OCI-M2 (cell line): ENCODE results near the gene OVOL3.

Source experiments
- DNase-seq: peaks from one replicate; lab custom pipeline; 2025; ENCODE audit not compliant: unreplicated experiment; lab: John Stamatoyannopoulos, UW

OVOL3 gene

GRCh38 chr19:36099166-36099785, 11.7 kb upstream of the OVOL3 start:
- DNase-seq, result no peak

DNA sequence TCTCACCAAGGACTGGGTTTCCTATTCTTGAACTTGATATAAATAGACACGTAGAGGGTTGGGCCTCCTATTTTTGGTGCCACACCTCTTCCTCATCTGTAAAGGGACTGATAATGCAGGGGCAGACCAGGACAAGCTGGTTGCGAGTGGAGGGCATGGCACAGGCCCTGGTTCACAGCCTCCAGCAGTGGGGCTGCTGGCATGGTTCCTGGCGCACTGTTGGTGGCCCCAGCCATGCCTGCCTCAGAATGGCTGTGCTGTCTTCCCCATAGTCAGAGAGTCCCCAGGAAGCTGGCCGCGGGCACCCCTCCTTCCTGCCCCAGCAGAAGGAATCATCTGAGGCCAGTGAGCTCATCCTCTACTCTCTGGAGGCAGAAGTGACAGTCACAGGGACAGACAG, 10.5 kb upstream of the OVOL3 start:
- DNase-seq, result no peak

DNA sequence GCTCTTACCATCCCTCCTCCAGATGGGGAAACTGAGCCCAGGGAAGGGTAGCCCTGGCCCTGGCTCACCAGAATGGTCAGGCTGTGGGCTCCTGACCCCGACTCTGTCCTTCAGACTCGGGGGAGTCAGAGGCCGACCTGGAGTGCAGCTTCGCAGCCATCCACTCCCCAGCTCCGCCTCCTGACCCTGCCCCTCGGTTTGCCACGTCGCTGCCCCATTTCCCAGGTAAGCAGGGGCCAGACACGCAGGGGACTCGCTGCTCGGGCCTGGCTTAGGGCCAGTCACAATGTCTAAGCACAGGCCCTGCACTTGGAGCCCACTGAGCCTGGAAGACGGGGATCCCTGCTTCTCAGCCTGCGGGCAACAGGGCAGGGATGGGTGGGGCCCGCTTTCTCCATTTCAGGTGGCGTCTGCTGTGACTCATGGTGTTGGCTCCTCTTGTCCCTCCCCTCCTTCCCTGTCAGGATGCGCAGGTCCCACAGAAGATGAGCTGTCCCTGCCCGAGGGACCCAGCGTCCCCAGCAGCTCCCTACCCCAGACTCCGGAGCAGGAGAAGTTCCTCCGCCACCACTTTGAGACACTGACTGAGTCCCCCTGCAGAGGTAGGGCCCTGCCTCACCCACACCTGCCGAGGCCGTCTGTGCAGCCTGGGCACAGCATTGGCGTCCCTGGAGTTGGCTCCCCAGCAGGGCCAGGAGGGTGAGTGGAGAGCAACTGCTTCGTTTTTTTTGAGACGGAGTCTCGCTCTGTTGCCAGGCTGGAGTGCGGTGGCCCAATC, 9.2 kb upstream of the OVOL3 start:
- DNase-seq, result no peak

DNA sequence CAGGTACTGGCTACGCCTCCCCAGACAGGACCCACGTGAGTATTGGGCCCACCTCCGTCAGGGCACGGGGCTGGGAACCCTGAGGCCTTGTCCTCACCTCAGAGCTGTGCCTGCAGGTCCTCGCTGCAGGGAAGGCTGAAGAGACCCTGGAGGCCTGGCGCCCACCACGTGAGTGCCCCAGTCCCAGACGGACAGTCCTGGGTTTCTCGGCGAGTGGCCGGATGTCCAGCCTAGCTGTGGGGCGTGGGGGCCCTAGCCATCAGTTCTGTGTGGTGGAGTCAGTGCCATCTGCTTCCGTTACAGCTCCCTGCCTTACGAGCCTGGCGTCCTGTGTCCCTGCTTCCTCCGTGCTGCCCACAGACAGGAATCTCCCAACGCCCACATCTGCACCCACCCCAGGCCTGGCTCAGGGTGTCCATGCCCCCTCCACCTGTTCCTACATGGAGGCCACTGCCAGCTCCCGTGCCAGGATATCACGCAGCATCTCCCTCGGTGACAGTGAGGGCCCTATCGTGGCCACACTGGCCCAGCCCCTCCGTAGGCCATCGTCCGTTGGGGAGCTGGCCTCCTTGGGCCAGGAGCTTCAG, 7.8 kb upstream of the OVOL3 start:
- DNase-seq, result no peak

DNA sequence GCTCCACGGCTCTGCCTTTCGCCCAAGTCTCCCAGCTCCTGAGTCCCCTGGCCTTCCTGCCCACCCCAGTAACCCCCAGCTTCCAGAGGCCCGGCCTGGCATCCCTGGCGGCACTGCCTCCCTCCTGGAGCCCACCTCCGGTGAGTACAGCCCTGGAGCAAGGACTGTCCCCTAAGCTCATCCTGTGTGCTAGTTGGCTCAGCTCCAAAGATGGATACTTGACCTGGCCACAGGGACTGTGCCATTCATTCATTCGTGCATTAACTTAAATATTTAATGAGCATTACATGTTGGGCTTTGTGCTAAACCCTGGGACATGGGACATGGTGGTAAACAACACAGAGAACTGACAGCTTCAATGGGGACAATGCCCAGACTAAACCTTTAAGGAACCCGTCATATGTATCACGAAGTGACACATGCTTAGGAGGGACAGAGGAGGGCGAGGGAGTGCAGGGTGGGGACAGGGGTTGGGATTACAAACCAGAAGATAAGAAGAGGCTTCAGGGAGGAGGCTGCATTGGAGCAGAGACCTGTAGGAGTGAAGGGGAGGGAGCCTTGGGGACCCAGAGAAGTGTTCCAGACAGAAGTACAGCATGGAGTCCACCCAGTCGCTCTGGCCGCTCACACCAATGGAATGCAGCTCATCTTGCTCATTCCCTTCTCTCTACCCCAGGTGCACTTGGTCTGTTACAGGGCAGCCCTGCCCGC, 6.9 kb upstream of the OVOL3 start:
- DNase-seq, result peak; percentile 59

DNA sequence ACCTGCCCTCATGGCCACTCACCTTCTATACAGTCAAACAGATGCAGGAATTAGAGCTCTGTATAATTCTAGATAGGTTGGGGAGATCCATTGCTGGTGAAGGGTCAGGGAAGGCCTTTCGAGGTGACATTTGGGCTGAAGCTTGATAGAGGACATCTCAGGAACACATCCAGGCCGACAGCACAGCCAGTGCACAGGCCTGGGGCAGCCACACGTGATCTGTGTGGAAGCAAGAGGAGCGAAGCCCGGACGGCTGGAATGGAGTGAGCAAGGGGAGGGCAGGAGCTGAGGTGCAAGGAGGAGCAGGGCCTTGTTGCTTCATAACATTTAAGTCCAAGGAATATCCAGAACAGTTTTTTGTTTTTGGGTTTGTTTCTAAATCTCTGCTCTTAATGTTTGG, 4.5 kb upstream of the OVOL3 start:
- no peak for DNase-seq

DNA sequence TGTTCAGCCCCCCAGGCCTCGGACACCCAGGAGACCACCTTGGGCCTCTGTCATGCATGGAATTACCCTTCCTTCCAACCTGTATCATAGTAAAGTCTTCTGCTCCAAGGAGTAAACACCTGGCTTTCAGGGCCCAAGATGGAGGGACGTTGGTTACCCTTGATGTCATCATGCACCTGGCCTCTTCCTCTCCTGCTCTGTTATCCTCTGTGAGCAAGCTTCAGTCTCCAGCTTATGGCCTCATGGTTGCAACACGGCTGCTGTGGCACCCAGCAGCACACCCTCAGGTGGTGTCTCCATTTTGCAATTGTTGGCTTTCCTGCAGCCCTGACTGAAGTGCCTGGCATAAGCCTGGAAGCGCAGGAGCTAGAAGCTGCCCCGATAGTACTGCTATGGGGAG, 4.0 kb upstream of the OVOL3 start:
- DNase-seq, result no peak

DNA sequence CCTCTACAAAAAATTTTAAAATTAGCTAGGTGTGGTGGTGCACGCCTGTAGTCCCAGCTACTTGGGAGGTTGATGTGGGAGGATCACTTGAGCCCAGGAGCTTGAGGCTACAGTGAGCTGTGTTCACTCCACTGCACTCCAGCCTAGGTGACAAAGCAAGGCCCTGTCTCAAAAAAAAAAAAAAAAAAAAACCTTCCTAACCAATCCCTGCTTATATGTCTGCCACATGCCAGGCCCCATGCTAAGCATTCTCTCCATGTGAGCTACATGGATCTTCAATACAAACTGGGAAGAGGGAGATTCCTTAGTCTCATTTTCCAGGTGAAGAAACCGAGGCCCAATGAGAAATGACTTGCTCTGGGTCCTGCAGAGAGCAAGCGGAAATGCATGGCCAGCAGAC, 2.3 kb upstream of the OVOL3 start:
- no peak for DNase-seq

DNA sequence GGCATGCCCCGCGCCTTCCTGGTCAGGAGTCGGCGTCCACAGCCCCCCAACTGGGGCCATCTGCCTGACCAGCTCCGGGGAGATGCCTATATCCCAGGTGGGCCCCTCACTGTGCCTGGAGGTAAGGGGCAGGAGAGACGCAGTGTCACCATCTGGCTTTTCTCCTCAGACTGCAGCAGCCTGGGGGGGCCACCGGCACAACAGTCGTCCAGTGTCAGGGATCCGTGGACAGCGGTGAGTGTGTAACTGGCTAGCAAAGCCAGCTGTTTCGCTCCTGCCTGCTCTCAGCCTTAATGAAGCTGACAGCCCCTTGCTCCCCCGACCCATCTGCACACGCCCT, 227 bp downstream of the OVOL3 start:
- no peak for DNase-seq

DNA sequence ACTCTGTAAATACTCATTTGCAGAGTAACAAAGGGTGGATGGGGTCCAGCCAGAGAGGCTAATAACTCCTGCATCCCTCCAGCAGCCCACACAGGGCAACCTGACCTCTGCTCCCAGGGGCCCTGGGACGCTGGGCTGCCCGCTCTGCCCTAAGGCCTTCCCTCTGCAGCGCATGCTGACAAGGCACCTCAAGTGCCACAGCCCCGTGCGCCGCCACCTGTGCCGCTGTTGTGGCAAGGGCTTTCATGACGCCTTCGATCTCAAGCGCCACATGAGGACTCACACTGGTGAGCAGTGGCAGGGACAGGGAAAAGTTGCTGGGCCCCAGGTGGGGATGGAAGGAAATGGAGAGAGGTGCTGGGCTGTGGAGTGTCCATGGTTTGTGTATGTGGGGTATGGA, 1.7 kb downstream of the OVOL3 start:
- no peak for DNase-seq

DNA sequence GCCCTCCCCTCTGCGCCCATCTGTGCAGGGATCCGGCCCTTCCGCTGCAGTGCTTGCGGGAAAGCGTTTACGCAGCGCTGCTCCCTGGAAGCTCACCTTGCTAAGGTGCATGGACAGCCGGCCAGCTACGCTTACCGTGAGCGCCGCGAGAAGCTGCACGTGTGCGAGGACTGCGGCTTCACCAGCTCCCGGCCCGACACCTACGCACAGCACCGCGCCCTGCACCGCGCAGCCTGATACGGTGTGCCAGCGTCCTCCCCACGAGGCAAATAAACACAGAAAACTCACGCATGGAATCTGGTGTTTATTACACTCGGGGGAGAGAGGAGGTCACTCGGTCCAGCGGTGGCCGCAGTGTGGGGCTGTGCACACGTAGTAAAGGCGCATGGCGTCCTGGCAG, 2.5 kb downstream of the OVOL3 start:
- DNase-seq, result no peak

GRCh38 chr19:36113894-36114720, 3.2 kb downstream of the OVOL3 start:
- DNase-seq, result no peak

GRCh38 chr19:36114721-36115452, 3.9 kb downstream of the OVOL3 start, which contains the start of gene POLR2I:
Gene POLR2I (minus strand): TSS chr19:36114875. CDS start chr19:36114856, 19 bp downstream.
- peak; percentile 99 for DNase-seq

DNA sequence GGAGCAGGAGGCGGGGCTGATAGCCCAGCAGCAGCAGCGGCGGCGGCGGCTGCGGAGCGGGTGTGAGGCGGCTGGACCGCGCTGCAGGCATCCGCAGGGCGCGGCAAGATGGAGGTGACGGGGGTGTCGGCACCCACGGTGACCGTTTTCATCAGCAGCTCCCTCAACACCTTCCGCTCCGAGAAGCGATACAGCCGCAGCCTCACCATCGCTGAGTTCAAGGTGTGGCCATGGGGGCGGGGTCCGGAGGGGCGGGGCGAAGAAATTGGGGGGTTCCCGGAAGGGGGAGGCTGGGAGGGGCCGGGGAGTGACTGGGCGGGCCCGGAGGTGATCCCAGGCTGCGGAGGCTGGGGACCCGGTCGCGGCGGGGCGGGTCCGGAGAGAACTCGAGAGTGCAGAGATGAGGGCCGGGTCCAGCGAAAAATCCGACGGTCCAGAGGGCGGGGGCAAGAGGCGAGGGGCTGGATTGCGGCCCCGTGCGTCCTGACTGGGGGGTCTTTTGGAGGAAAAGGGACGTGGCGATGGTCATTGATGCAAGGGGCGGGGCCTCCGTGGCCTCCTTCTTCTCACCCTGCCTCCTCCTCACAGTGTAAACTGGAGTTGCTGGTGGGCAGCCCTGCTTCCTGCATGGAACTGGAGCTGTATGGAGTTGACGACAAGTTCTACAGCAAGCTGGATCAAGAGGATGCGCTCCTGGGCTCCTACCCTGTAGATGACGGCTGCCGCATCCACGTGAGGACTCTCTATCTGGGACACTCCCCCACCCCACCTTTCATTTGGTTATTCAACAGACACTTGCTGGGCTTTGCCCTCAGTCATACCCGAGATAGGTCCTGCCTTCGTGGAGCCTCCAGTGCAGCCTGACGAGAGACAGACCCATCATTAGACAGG, 4.8 kb downstream of the OVOL3 start, which contains the start of gene TBCB:
TBCB (plus strand) TSS at position 16 of the 891 bp plus-strand sequence; CDS start at position 109, 93 bp downstream.
- no peak for DNase-seq

DNA sequence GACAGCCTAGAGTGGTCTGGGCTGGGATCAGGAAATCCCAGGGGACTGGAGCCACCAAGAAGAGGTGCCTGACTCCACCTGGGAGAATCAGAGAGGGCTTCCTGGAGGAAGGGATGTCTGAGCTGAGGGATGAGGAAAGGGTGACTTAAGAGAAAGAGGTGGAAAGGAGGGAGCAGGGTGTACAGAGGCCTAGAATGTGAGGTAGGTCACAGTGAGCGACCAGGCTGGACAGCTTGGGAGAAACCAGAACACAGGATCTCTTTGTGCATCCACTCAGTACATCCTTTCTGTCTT, 5.3 kb downstream of the OVOL3 start:
- no peak for DNase-seq

DNA sequence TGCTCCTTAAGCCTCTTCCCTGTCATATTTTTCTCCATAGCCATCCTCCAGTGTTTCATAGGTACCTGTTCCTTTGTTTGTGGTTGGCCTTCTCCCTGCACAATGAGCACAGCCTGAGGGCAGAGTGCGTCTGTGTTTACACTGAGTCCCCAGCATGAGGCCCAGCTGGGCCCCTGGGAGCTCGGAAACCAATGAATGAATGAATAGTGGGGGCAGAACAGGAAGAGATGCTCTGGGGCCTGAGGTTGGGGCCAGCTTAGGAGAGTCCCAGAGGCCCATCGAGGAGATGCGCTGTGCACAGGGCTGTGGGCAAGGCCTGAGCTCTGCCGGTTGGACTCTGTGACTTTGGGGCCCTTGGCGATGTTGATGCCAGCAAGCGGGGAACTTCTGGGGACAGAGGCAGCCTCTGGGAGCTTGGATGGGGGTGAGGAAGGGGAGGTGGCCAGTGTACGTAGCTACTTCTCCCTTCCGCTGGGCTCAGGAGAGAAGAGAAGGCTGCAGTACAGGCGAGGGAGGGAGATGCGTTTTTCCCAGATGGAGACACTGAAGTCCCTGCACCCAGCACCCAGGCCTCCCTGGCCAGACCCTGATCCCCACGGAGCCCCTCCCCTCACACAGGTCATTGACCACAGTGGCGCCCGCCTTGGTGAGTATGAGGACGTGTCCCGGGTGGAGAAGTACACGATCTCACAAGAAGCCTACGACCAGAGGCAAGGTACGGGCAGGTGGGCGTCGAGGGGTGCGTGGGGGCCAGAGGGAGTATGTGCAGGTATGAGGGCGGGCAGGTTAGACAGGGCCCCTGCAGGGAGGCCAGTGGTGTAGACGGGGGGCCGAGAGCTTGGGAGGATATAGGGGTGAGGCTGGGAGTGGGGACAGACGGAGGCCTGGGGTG, 9.4 kb downstream of the OVOL3 start:
- DNase-seq, result no peak

DNA sequence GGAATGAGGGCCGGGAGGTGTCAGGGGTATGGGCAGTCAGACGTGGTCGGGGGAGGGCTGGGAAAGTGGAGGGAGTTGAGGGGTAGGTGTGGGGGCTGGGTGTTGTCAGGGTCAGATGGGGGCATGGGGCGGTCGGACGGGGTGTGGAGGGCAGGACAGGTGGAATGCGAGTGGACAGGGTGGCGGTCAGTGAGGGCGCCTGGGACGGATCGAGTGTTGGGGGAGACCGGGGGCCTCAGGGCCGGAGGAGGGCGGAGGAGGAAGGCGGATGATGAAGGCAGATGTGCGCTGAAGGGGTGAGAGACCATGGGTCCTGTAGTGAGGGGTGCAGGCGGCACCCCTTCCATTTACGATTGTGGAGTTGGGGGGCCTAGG, 10.0 kb downstream of the OVOL3 start:
- DNase-seq, result no peak

- no peak for DNase-seq
These were observed 10.7 kb downstream of the OVOL3 start for GRCh38 chr19:36121486-36122124.
